ENCODE results near the gene SKP1.

The SKP1 gene

DNA sequence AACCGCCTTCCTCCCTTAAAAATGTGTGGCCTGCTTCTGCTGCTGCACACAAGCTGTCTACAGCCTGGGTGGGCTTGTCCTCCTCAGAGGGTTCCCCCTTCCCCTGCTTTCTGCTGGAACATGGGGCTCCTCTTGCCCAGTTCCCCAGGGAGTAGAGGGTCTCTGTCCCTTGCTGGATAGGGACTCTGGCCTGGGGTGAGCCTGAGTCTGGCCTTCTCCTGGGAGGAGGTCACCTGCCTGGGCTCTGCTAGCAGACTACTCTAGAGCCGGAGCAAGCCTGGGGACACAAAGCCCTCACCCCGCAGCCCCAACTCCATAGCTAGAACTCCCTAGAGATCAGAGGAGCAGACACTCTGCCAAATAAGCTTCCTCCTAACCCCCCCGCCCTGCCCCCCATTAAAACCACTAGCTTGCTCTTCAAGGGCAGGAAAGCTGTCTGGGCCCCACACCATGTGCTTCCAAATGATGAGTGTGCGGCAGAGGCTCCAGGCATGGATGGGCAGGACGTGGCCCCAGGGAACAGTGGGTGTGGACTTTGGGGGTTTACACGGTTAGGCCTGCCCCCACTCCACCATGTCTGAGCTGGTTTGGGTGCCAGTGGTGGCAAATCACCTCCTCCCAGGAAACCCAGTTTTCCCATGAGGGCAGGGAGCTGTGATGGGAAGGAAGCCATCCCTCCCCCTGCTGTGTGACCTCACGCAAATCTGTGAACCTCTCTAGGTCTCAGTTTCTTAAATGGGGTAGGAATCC is 52.3 kb downstream of the SKP1 start:
- Mint-ChIP-seq H3K27me3 (ENCODE audit: low read depth) (peaks cover 24% of the 10 kb centered on the region), H3K27ac (no peak overlapping the region), H3K9me3 (no peaks in the 10 kb centered on the region), H3K4me1 (ENCODE audit: low read depth) (peaks cover 21% of the 10 kb centered on the region), H3K36me3 (ENCODE audit: low read depth) (peaks cover 31% of the 10 kb centered on the region), H3K4me3 (no peak overlapping the region)
- DNase-seq (ENCODE audit: low spot score): no peak

DNA sequence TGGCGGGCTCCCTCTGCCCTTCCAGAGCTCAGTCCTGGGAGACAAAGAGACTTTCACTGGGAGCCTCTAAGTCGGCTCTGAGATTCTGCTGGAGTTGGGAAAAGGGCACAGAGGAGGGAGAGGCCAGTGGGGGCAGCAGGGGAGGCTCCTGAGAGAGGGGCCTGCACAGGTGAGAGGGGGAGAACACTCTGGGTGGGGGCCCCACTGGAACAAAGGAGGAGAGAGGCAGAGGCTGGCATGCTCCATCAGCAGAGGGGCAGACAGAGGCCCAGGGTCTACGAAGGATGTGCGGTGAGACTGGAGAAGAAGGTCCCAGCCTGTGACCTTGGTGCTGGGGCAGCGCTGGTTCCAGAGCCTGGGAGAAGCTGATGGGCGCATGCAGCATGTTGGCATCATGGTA is 53.4 kb downstream of the SKP1 start:
- H3K27ac Mint-ChIP-seq: no peak overlapping the region
- no peak overlapping the region for H3K4me3 Mint-ChIP-seq
- H3K36me3 Mint-ChIP-seq (ENCODE audit: low read depth): peaks cover 32% of the 10 kb centered on the region
- H3K4me1 Mint-ChIP-seq (ENCODE audit: low read depth): peaks cover 16% of the 10 kb centered on the region
- peaks cover 31% of the 10 kb centered on the region for H3K27me3 Mint-ChIP-seq (ENCODE audit: low read depth)
- H3K9me3 Mint-ChIP-seq: no peaks in the 10 kb centered on the region
- DNase-seq (ENCODE audit: low spot score): no peak

DNA sequence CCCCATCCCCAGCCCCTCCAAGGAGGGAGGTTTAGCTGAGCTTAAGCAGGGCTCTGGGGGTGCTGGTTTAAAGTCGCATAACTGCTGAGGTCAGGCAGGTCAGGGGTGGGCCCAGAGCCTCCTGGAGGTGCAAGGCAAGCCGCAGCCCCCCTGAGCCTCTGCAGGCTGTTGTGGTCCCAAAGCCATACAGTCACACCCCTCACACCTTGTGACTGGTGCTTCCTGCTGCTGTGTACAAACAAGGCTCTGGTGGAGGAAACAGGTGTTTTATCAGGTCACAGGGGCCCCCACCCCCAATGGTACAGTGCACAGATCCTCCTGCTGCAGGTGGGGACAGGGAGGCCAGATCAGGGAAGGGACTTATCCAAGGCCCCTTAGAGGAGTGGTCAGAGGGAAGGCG is 54.2 kb downstream of the SKP1 start:
- Mint-ChIP-seq H3K4me1 (ENCODE audit: low read depth) (peaks cover 15% of the 10 kb centered on the region), H3K4me3 (peak overlapping the region; percentile 26), H3K27ac (no peak overlapping the region), H3K36me3 (ENCODE audit: low read depth) (peaks cover 31% of the 10 kb centered on the region), H3K27me3 (ENCODE audit: low read depth) (peaks cover 38% of the 10 kb centered on the region), H3K9me3 (no peaks in the 10 kb centered on the region)
- no peak for DNase-seq (ENCODE audit: low spot score)

DNA sequence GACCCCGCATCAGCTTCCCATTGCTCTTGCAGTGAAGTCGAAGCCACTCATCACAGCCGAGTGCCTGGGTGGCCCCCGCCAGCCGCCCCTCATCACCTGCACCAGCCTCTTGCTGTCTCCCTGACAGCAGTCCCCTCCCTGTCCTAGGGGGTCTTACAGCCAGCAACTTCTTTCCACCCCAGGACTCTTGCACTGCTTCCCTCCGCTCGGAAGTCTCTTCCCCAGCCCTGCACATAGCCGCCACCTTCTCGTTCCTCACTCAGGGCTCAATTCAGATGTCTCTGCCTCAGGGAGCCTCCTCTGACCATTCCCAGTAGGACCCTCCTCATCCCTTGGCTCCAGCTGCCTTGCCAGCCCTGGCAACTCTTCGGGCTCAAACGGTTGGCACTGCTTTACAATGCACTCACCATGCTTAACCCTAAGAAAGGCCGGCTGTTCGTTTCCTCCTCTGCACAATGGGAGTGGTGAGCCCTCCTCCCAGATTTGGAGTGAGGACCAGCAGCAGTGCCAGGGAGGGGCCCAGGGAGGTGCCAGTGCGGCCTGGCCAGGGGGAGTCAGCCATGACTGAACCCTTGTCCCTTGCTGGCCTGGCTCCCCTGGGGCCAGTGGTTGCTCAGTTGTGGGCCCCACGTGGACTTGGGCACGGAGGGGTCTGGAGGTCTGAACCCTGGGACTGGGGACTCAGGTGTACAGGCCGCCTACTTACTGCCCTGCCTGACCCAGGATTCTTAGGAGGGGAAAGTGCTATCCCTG is 56.2 kb downstream of the SKP1 start:
- H3K4me3 Mint-ChIP-seq: no peak overlapping the region
- H3K27me3 Mint-ChIP-seq (ENCODE audit: low read depth): peaks cover 57% of the 10 kb centered on the region
- peaks cover 30% of the 10 kb centered on the region for H3K36me3 Mint-ChIP-seq (ENCODE audit: low read depth)
- H3K27ac Mint-ChIP-seq: no peak overlapping the region
- peaks cover 11% of the 10 kb centered on the region for H3K4me1 Mint-ChIP-seq (ENCODE audit: low read depth)
- H3K9me3 Mint-ChIP-seq: no peaks in the 10 kb centered on the region
- DNase-seq (ENCODE audit: low spot score): no peak

DNA sequence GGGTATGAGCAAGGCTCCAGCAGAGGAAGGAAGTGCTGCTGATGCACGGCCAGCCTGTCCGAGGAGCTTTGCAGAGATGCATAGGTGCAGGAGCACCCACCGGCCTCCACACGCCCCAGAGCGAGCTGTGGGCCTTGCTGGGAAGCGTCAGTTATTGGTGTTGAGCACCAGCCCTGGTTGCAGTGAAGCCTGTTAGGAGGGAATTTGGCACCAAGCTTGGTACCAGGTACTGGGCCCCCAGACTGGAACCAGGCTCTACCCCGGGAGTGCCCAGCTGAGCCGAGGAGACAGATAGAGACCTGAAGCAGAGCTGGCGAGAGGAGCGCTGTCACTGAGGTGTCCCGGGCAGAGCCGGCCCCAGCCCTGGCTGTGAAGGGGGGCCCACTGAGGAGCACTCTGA is 57.0 kb downstream of the SKP1 start:
- Mint-ChIP-seq H3K27me3 (ENCODE audit: low read depth) (peaks cover 59% of the 10 kb centered on the region), H3K36me3 (ENCODE audit: low read depth) (peaks cover 30% of the 10 kb centered on the region), H3K27ac (no peak overlapping the region), H3K9me3 (no peaks in the 10 kb centered on the region), H3K4me1 (ENCODE audit: low read depth) (peaks cover 11% of the 10 kb centered on the region), H3K4me3 (no peak overlapping the region)
- no peak for DNase-seq (ENCODE audit: low spot score)

DNA sequence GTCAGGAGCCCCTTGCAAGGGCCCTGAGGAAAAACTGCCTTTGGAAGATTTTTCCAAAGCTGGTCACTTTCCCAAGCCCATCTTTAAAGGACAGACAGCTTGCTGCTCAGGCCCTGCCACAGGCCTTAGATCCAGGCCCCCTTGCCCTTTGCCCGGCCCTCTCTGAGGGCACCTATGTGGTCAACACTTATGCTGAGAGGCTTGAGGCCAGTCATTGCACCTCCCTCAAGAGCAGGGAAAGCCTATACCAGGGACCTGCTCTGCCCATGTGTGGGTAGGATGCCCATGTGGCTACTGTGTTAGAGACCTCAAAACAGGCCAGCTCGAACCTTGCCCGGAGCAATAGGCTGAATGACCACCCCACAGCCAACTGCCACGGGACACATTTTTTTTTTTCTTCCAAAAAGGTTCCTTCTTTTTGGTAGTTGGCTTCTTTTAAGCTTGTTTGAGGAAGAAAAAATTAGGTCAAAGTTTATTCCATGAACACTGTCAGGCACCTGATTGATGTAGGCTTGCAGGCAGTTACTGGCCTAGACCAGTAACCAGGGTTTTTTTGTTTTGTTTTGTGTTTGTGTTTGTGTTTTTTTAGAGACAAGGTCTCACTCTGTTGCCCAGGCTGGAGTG is 58.4 kb downstream of the SKP1 start:
- Mint-ChIP-seq H3K27ac (no peak overlapping the region), H3K9me3 (no peaks in the 10 kb centered on the region), H3K4me1 (ENCODE audit: low read depth) (peaks cover 18% of the 10 kb centered on the region), H3K27me3 (ENCODE audit: low read depth) (peaks cover 62% of the 10 kb centered on the region), H3K4me3 (no peak overlapping the region), H3K36me3 (ENCODE audit: low read depth) (peaks cover 27% of the 10 kb centered on the region)
- no peak for DNase-seq (ENCODE audit: low spot score)

DNA sequence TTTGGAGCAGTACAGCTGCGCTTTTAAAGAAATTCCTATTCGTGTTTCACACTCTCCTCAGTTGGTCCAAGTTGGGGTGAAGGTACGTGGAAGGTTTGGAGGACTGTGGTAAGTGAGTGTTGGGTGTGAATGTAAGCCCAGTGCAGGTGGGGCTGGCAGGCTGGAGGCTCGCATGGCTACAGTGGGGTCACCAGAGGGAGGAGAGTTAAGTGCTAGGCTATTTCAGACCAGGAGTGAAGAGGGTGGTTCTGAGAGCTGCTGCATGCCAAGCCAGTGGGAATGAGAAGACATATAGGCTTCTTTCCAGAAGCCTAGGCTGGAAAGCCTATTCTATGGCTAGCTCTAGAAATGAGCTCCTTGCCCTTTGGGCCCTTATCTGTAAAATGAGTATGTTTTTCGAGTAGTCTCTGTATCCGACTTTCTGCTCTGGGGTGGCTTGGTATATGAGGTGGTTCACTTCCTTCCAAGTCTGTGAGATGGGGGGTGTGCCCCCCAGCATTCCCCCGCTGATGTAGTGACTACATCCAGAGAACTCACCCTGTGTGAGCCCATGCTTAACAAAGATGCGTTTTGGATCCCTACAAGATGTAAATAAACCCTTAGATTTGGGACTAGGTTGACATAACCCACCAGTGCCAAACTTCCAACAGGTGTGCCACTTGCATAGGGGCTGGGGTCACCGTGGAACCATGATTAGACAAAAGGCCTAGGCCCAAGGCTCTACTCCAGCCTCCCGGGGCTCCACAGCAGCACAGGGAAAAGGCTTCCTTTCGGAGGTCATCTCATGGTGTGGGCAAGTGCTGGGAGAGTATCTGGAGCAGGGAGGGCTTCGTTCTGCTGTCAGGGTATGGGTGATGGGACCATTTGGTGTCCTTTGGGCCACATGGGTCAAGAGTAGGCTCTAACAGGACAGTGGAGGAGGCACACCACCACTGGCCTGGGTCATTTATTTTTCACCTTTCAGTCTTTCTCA is 59.7 kb downstream of the SKP1 start:
- Mint-ChIP-seq H3K9me3 (no peaks in the 10 kb centered on the region), H3K4me1 (ENCODE audit: low read depth) (peaks cover 18% of the 10 kb centered on the region), H3K4me3 (peak overlapping the region; percentile 32), H3K27ac (no peak overlapping the region), H3K36me3 (ENCODE audit: low read depth) (peaks cover 27% of the 10 kb centered on the region), H3K27me3 (ENCODE audit: low read depth) (peaks cover 73% of the 10 kb centered on the region)
- DNase-seq (ENCODE audit: low spot score): no peak

DNA sequence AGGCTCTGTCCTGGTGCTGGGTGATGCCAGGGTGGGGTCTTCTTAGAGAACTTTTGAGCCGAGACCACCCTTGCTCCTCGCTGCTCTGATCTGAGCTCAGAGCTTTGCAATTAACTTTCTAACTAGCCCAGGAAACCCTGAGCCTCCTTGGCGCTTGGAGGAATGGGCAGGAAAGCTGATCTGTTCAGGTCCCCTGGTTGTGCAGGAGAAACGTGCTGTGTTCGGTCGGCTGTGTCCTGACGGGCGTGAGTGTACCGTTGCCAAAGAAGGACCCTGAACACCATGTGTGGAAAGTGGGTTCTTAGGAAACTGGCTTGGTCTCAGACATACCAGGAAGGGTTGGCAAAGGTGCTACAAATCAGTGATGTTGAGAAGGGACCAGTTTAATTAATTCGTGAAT is 60.5 kb downstream of the SKP1 start:
- Mint-ChIP-seq H3K27ac (no peak overlapping the region), H3K4me3 (peak overlapping the region; percentile 32), H3K27me3 (ENCODE audit: low read depth) (peaks cover 71% of the 10 kb centered on the region), H3K9me3 (no peaks in the 10 kb centered on the region), H3K4me1 (ENCODE audit: low read depth) (peaks cover 26% of the 10 kb centered on the region), H3K36me3 (ENCODE audit: low read depth) (peaks cover 21% of the 10 kb centered on the region)
- DNase-seq (ENCODE audit: low spot score): no peak

DNA sequence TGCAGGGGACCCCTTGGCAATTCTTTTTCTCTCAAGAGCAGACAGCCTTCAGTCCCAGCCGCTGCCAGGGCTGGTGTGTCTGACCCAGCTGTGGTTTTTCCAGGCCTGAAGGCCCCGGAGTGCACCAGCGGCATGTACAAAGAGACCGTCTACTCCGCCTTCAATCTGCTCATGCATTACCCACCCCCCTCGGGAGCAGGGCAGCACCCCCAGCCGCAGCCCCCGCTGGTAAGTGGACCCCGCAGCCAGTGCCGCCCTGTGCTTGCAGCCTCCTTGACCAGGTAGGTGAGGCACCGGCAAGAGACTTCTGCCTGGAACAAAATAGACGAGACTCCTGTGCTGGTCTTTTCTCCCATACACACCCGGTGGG is 61.0 kb downstream of the SKP1 start:
- H3K4me3 Mint-ChIP-seq: peak overlapping the region; percentile 32
- H3K4me1 Mint-ChIP-seq (ENCODE audit: low read depth): peaks cover 31% of the 10 kb centered on the region
- H3K9me3 Mint-ChIP-seq: no peaks in the 10 kb centered on the region
- peaks cover 19% of the 10 kb centered on the region for H3K36me3 Mint-ChIP-seq (ENCODE audit: low read depth)
- peaks cover 72% of the 10 kb centered on the region for H3K27me3 Mint-ChIP-seq (ENCODE audit: low read depth)
- no peak for DNase-seq (ENCODE audit: low spot score)
- no peak overlapping the region for H3K27ac Mint-ChIP-seq

DNA sequence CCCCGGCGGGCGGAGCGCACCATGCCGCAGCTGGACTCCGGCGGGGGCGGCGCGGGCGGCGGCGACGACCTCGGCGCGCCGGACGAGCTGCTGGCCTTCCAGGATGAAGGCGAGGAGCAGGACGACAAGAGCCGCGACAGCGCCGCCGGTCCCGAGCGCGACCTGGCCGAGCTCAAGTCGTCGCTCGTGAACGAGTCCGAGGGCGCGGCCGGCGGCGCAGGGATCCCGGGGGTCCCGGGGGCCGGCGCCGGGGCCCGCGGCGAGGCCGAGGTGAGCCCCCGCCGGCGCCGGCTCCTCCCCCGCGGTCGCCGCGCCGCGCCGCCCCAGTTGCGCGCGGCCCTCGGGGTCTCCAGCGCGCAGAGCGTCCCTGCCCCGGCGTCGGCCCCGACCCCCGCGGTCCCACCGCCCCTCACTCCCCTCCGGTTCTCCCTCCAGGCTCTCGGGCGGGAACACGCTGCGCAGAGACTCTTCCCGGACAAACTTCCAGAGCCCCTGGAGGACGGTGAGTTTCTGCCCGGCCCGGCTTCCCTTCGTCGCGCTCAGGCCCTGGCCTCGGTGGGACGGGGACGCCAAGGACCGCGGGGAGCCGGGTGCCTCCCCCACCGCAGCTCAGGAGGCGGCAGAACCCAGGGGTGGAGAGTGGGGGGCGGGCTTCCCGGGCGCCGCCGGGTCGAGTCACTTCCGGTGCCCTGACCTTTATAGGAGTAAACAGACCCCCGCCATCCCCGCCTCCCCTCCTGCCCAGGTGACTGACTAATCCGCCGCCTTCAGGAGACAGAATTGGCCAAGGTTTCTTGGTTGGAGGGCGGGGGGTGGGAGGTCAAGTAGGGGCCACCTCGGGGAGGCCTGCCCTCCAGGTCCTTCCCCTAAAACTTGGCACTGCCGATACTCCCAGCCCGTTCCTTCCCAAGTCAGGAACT is 61.6 kb downstream of the SKP1 start:
- Mint-ChIP-seq H3K36me3 (ENCODE audit: low read depth) (peaks cover 15% of the 10 kb centered on the region), H3K27me3 (ENCODE audit: low read depth) (peaks cover 72% of the 10 kb centered on the region), H3K27ac (no peak overlapping the region), H3K4me3 (peak overlapping the region; percentile 50), H3K9me3 (no peaks in the 10 kb centered on the region), H3K4me1 (ENCODE audit: low read depth) (peaks cover 37% of the 10 kb centered on the region)
- DNase-seq (ENCODE audit: low spot score): peak; percentile 51

DNA sequence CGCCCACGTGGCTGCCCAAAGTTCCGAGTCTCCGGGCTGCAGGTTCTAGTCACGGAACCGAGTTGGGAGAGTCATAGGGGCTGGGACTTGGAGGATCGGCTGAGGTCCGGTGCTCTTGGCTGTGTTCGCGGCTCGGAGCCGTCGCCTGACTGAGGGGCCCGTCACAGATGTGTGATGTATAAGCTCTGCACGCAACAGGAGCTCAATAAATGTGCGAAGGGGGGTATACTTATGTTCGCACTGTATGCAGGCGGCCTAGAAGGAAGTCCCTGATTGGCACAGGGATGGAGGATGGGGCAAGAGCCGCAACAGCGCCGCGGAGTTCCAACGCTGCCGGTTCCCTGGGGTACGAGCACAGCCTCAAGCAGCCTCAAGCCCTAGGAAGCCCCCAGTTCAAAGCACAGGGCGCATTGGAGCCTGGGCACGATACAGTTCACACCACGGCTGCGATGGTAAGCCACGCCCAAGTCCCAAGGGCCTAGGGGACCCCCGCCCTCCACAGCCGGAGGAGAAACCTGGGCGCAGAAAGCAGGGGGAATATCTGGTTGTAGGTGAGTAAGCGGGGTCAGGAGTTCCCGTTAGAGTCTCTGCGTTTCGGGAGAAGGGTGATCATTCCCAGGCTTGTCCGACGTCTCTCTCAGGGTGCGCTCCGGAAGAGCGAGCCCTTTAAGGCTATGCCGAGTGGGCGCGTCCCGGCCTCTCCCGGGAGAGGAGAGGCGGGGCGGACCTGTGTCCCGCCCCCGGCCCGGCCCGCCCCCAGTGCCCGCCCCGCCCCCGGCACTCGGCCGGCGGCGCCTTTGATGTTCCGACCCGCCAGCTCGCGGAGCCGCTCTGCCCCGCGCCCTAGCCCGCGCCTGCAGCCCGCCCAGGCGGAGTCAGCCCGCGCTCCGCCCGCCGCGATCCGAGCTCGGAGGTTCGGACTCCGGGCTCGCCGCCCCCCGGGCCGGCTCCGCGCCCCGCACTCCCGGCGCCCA is 62.6 kb downstream of the SKP1 start, which contains the start of gene TCF7:
TCF7 (plus strand) TSS at position 780 of the 974 bp plus-strand sequence. CDS start 226 bp downstream, outside the sequence.
- peaks cover 68% of the 10 kb centered on the region for H3K27me3 Mint-ChIP-seq (ENCODE audit: low read depth)
- H3K9me3 Mint-ChIP-seq: no peaks in the 10 kb centered on the region
- peaks cover 8% of the 10 kb centered on the region for H3K36me3 Mint-ChIP-seq (ENCODE audit: low read depth)
- peak within 1 kb of the TSS; percentile 73 for H3K27ac Mint-ChIP-seq
- peak within 1 kb of the TSS; percentile 84 for H3K4me3 Mint-ChIP-seq
- peak; percentile 52 for DNase-seq (ENCODE audit: low spot score)
- peaks cover 37% of the 10 kb centered on the region for H3K4me1 Mint-ChIP-seq (ENCODE audit: low read depth)
